ENCODE data around the gene THBS4.

Gene THBS4

DNA sequence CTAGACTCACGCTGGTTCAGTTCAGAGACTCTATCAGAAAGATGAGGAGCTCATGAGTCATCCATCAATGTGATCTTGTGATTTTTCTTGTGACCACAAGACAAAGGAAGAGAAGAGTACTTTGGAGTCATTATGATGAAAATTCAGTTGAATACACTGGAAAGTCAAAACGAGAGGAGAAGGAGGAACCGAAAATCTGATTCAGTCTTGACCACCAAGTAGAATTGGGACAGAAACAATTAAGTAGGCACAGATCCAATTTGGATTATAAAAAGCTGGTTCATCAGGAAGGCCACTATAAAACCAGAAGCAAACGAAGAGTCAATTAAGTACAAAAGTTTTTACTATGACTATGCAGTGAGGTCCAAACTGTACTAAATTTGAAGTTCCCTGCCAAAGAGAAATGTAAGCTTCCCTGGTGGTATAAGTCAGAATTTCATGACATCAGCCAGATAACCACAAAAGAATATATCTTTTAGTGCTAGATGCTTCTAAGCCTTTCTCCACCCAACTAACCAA lies 90.9 kb downstream of the THBS4 start:
- peaks cover 7% of the 10 kb centered on the region for H3K4me1 ChIP-seq (ENCODE audit: control insufficient read depth, low read depth, low read length)
- no peak overlapping the region for H3K9ac ChIP-seq (ENCODE audit: low read length)
- no peak overlapping the region for H3K27ac ChIP-seq (ENCODE audit: low read length)
- no peaks in the 10 kb centered on the region for H3K36me3 ChIP-seq (ENCODE audit: control insufficient read depth, low read depth, low read length)
- no peak overlapping the region for H3K4me3 ChIP-seq (ENCODE audit: low read length)
- H3K27me3 ChIP-seq (ENCODE audit: control insufficient read depth, insufficient read depth, low read length), result no peaks in the 10 kb centered on the region
- peaks cover 3% of the 10 kb centered on the region for H3K9me3 ChIP-seq (ENCODE audit: control insufficient read depth, low read depth, low read length)

DNA sequence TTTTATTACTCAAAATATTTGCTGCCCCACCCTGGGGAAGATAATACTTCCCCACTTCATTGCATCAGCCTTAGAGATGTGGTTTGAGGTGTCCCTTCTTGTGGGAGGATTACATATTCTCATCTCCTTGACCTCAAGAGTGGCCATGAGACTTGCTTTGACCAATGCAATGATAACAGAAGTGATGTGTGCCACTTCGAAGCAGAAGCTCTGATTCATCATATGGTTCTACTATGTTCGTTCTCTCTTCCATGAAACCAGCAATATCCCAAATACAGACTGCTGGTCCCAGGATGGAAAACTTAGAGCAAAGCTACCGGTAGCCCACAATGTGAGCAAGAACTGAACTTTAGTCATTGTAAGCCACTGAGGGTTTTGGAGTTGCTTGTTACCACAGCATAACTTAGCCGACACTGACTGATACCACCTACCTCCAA lies 92.0 kb downstream of the THBS4 start:
- peaks cover 3% of the 10 kb centered on the region for H3K9me3 ChIP-seq (ENCODE audit: control insufficient read depth, low read depth, low read length)
- H3K4me1 ChIP-seq (ENCODE audit: control insufficient read depth, low read depth, low read length), result peaks cover 7% of the 10 kb centered on the region
- no peak overlapping the region for H3K4me3 ChIP-seq (ENCODE audit: low read length)
- H3K27ac ChIP-seq (ENCODE audit: low read length), result no peak overlapping the region
- no peak overlapping the region for H3K9ac ChIP-seq (ENCODE audit: low read length)
- no peaks in the 10 kb centered on the region for H3K36me3 ChIP-seq (ENCODE audit: control insufficient read depth, low read depth, low read length)
- no peaks in the 10 kb centered on the region for H3K27me3 ChIP-seq (ENCODE audit: control insufficient read depth, insufficient read depth, low read length)

DNA sequence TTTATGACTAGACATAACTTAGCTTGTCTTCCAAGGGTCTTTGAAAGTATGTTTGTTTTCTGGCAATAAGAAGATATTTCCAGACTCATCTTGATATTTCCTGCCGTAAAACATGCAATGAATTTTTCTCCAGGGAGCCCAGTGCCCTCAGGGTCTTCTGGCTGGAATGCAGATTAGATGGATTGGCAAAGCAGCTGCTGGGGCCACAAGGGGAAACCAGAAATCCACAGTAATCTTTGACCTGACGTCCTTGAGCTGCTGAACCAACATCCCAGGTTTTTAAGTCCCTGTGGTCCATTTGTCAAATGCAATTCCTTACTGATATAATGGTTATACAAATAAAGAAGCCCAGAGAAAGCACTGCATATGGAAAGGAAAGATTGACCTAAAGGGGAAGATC lies 93.0 kb downstream of the THBS4 start:
- no peak overlapping the region for H3K27ac ChIP-seq (ENCODE audit: low read length)
- H3K36me3 ChIP-seq (ENCODE audit: control insufficient read depth, low read depth, low read length), result no peaks in the 10 kb centered on the region
- H3K9ac ChIP-seq (ENCODE audit: low read length), result no peak overlapping the region
- H3K4me3 ChIP-seq (ENCODE audit: low read length), result no peak overlapping the region
- H3K4me1 ChIP-seq (ENCODE audit: control insufficient read depth, low read depth, low read length), result peaks cover 9% of the 10 kb centered on the region
- H3K27me3 ChIP-seq (ENCODE audit: control insufficient read depth, insufficient read depth, low read length), result no peaks in the 10 kb centered on the region
- H3K9me3 ChIP-seq (ENCODE audit: control insufficient read depth, low read depth, low read length), result peaks cover 3% of the 10 kb centered on the region

DNA sequence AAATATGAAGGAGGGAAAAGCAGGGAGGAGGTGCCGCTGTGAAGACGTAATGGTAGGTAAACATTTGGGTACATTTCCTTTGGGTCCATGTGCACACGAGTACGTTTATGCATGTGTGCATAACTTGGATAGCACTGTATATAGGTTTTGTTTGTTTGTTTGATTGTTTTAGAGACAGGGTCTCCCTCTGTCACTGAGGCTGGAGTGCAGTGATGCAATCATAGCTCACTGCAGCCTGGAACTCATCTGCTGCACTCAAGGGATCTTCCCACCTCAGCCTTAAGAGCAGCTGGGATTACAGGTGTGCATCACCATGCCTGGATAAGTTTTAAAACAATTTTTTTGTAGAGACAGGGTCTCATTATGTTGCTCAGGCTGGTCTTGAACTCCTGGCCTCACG lies 94.0 kb downstream of the THBS4 start:
- H3K4me1 ChIP-seq (ENCODE audit: control insufficient read depth, low read depth, low read length), result peaks cover 18% of the 10 kb centered on the region
- peaks cover 3% of the 10 kb centered on the region for H3K9me3 ChIP-seq (ENCODE audit: control insufficient read depth, low read depth, low read length)
- no peaks in the 10 kb centered on the region for H3K27me3 ChIP-seq (ENCODE audit: control insufficient read depth, insufficient read depth, low read length)
- no peak overlapping the region for H3K27ac ChIP-seq (ENCODE audit: low read length)
- no peaks in the 10 kb centered on the region for H3K36me3 ChIP-seq (ENCODE audit: control insufficient read depth, low read depth, low read length)
- H3K4me3 ChIP-seq (ENCODE audit: low read length), result no peak overlapping the region
- H3K9ac ChIP-seq (ENCODE audit: low read length), result no peak overlapping the region

All from iPS-18a (cell line).